Measurements from ENCODE around the gene SMIM10L2A.
A peak's percentile ranks its signal among the peaks of the same experiment; 100 is the strongest.
"Not testable (repeated sequence)": the region's sequence is repeated elsewhere in the genome, so short reads cannot be mapped to it uniquely, and the experiment has no call there.

Gene SMIM10L2A

DNA sequence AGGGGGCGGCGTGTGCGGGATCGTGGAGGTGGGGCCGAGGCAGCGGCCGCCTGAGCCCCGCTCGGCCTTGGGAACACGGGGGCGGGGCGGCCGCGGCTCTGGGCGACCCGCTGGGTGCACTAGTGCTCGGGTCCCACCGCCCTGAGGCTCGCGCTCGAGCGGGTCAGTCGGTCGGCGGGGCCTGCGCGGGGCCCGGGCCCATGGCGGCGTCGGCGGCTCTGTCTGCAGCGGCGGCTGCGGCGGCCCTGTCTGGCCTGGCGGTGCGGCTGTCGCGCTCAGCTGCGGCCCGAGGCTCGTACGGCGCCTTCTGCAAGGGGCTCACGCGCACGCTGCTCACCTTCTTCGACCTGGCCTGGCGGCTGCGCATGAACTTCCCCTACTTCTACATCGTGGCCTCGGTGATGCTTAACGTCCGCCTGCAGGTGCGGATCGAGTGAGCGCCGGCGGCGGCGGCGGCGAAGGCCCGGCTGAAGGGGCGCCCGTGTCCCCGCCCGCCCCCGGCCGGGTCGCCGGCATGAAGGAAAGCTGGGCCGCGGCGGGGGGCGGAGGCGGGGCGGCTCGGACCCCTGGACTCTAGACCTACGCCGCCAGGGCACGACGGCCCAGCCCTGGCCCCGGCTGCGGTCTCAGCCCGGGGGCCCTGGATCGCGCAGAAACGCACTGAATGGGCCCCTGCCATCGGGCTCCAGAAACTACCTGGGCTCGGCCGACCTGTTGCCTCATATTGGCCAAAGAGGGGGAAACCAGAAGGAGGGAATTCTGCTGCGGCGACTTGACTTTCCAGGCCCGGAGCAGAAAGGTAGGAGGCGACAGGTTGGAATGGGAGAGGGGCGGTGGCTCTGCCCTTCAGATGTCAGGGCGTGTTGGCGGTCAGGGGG is at the start of gene SMIM10L2A:
TSS of gene SMIM10L2A (plus strand) at position 13 of the 878 bp plus-strand sequence. CDS start at position 201, 188 bp downstream.
- peak in 1 of 3 donors; percentile 1 for DNase-seq

- DNase-seq: no peak
Measured at GRCh38 chrX:135373357-135373756, 48.4 kb upstream of the SMIM10L2A start.

GRCh38 chrX:135382260-135382659 is 39.5 kb upstream of the SMIM10L2A start:
- no peak for DNase-seq

DNA sequence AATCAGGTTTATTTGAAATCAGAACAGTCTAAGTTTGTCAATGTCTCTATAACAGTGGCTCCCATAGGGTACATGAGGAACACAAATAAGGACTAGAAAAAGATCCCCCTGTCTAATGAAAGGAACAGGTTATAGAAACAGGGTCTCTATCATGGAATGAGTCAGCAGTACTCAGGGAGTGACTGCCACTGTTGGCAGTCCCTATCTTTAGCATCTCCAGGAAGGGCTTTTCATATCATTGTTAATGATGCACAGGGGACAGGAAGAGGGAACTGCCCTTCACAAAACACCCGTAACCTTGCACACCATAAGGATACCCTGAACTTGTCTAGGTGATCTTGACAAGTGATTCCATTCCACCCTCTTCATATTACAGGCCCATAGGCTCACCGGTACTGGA is 38.5 kb upstream of the SMIM10L2A start:
- DNase-seq: no peak

DNA sequence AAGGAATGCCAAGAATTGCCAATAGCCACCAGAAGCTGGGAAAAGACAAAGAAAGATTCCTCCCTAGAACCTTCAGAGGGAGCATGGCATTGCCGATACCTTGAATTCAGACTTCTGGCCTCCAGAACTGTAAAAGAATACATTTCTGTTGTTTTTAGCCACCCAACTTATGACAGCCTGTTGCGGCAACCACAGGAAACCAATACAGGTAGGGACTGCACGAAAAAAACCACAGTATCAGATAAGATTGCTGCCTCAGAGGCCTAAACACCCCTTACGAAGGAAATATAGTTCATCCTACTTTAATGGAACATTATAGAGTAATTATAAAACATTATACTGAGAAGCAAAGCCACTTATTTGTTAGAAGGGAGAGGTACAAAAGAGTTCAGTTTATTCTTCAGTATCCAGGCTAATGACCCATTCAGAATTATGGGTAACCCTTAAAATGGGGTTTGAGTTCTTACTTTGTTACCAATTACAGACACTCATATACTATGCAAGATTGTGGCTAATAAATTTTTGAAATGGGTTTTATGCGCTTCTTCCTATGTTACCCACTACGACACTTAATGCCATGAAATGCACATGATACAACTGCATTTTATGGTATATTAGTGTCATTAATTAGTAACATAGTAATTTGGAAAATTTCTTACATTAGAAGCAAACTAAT is 37.4 kb upstream of the SMIM10L2A start:
- DNase-seq: no peak

DNA sequence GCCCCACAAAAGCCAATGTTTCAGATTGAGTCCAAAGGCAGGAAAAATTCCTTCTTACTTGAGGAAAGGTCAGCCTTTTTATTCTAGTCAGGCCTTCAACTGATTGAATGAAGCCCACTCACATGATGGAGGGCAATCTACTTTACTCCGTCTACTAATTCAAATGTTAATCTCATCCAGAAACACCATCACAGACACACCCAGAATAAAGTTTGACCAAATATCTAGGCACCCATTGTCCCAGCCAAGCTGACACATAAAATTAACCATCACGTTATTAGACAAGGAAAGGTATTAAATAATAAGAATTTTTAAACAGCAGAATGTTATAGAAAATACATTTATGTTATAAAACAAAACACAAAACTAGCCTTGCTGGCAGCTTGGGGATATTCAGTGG is 32.9 kb upstream of the SMIM10L2A start:
- DNase-seq: no peak

GRCh38 chrX:135389243-135389642 is 32.5 kb upstream of the SMIM10L2A start:
- DNase-seq: no peak

DNA sequence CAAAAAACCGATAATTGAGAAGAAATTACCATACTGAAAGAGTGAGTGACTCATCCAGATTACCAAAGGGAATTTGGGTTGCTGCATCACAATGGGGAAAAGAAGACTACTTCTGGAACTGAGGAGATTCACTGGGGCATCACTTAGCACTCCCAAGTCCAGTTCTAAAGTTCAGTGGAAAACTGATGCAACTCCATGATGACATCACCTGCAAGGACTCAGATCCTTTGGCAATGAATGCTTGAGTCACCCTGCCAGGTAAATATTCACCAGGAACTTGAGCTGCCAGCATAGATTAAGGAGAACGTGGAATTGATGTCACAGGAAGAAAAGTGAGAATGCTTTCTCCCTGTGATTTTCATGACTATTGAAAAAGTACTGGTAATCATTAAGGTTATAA is 32.0 kb upstream of the SMIM10L2A start:
- DNase-seq: peak in 1 of 3 donors; percentile 4

- DNase-seq: no peak
Measured at GRCh38 chrX:135391734-135392133, 30.0 kb upstream of the SMIM10L2A start.

- DNase-seq: peak; percentile 39 to 55 (median 42)
Measured at GRCh38 chrX:135393051-135393450, 28.7 kb upstream of the SMIM10L2A start.

DNA sequence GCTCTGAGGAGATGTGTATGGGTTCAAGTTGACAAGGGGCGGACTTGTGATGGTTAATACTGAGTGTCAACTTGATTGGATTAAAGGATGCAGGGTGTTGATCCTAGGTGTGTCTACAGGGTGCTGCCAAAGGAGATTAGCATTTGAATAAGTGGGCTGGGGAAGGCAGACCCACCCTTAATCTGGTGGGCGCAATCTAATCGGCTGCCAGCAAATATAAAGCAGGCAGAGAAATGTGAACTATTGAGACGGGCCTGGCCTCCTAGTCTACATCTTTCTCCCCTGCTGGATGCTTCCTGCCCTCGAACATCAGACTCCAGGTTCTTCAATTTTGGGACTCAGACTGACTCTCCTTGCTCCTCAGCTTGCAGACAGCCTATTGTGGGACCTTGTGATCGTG is 26.7 kb upstream of the SMIM10L2A start:
- no peak for DNase-seq

GRCh38 chrX:135396109-135396508 is 25.6 kb upstream of the SMIM10L2A start:
- peak in 1 of 3 donors; percentile 2 for DNase-seq

DNA sequence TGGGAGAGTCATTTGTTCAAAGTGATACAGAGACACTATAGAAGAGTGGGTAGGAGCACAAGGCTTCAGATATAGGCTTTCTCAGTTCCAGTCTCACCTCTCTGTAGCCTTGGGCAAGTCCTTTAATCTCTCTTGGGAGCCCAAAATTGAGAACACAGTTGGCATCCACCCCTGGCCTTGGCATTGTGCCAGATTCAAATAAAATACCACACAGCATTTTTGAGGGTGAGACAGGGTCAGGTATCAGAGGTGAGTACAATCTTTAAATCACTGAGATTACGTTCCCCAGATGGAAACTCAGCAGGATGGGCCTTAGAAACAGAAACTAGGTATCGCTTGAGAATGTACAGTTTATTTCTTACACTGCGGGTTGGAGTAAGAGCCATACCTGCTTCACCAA is 25.2 kb upstream of the SMIM10L2A start:
- DNase-seq: no peak

DNA sequence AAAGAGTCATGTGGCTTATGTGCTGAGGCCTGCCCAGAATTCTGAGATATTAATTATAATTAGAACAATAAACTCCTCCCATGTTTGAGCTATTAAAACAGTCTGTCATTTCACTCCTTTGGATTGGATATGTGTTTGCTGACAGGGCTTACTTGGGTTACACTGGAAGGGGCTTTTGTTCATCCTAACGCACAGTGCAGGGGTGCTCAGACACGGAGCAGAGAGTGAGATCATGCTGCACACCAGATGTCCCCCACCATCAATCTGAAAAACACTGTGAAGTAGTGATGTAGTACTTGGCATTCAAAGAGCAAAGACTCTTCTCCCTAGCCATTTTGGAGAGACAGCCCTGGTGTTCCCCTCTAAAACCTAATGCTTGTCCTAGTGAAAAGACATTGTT is 24.1 kb upstream of the SMIM10L2A start:
- DNase-seq: no peak

GRCh38 chrX:135403374-135403773 is 18.4 kb upstream of the SMIM10L2A start:
- no peak for DNase-seq

DNA sequence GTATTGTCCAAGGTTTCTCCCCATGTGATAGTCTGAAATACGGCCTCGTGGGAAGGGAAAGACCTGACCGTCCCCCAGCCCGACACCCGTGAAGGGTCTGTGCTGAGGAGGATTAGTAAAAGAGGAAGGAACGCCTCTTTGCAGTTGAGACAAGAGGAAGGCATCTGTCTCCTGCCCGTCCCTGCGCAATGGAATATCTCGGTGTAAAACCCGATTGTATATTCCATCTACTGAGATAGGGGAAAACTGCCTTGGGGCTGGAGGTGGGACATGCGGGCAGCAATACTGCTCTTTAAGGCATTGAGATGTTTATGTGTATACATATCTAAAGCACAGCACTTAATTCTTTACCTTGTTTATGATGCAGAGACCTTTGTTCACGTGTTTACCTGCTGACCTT is 15.3 kb upstream of the SMIM10L2A start:
- not testable (repeated sequence) for DNase-seq

DNA sequence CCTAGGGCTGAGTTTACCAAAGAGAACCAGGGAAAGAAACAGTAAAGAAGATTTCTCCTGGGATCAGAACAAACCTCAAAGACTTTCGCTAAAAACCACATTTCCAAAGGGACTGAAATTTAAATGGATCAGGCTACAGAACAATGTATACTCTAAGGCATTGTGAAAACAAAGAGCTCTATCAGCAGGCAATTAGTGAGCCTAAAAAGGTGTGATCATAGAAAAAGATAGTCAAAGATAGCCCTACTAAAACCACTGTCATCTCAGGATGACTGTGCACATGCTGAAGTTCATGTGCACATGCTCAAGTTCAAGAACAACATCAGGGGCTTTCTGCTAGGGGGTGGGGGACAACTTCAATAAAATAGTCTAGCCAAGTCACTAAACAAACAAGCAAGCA is 12.9 kb upstream of the SMIM10L2A start:
- DNase-seq: no peak

GRCh38 chrX:135410861-135411627 is 10.7 kb upstream of the SMIM10L2A start:
- peak; percentile 2 to 24 (median 22) for DNase-seq

GRCh38 chrX:135411893-135412292 is 9.9 kb upstream of the SMIM10L2A start:
- no peak for DNase-seq

DNA sequence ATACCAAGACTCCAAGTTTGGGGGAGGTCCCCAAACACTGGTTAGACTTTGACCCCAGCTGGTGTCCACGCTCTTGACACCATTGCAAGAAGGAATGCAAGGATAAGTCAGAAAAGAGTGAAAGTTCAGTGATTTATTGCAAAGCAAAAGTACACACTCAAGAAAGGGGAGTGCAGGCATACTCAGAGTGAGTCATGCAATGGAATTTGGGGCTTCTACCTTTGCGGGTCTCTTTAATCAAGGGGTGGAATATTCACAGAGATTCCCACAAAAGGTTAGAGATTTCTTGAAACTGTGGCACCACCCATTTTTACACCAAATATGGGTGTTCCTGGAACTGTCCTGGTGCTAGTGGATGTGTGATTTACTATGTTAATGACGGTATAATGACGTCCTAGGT is 5.2 kb upstream of the SMIM10L2A start:
- DNase-seq: no peak

- no peak for DNase-seq
Measured at GRCh38 chrX:135420831-135421230, 913 bp upstream of the SMIM10L2A start.

GRCh38 chrX:135421537-135421931 is 210 bp upstream of the SMIM10L2A start:
- DNase-seq: peak; percentile 81 to 88 (median 86)

GRCh38 chrX:135422810-135423168 is 1.0 kb downstream of the SMIM10L2A start:
- not testable (repeated sequence) for DNase-seq
